ENCODE measurements around the gene ATP2B2.
"Not testable (repeated sequence)": the region's sequence is repeated elsewhere in the genome, so short reads cannot be mapped to it uniquely, and the experiment has no call there.

Gene ATP2B2

DNA sequence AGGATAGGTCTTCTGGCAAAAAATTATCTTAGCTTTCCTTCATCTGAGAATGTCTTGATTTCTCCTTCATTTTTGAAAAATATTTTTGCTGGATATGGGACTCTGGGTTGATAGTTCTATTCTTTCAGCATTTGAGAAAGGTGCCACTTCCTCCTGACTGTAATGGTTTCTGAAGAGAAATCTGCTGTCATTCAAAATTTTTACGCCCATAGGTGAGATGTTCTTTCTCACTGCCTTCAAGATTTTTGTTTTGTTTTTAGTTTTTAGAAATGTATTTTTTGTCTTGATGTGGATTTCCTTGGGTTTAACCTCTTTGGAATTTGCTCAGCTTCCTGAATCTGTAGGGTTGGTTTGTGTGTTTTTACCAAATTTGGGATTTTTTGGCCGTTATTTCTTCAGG lies 37.1 kb upstream of the ATP2B2 start:
- TF ChIP-seq, protein P1, sequence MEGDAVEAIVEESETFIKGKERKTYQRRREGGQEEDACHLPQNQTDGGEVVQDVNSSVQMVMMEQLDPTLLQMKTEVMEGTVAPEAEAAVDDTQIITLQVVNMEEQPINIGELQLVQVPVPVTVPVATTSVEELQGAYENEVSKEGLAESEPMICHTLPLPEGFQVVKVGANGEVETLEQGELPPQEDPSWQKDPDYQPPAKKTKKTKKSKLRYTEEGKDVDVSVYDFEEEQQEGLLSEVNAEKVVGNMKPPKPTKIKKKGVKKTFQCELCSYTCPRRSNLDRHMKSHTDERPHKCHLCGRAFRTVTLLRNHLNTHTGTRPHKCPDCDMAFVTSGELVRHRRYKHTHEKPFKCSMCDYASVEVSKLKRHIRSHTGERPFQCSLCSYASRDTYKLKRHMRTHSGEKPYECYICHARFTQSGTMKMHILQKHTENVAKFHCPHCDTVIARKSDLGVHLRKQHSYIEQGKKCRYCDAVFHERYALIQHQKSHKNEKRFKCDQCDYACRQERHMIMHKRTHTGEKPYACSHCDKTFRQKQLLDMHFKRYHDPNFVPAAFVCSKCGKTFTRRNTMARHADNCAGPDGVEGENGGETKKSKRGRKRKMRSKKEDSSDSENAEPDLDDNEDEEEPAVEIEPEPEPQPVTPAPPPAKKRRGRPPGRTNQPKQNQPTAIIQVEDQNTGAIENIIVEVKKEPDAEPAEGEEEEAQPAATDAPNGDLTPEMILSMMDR (IDR thresholded peaks at IDR 0.05; ENCODE audit: low read depth, low read length): no peak
- H3K4me3 ChIP-seq (ENCODE audit: low read depth, low read length): no peak overlapping the region

DNA sequence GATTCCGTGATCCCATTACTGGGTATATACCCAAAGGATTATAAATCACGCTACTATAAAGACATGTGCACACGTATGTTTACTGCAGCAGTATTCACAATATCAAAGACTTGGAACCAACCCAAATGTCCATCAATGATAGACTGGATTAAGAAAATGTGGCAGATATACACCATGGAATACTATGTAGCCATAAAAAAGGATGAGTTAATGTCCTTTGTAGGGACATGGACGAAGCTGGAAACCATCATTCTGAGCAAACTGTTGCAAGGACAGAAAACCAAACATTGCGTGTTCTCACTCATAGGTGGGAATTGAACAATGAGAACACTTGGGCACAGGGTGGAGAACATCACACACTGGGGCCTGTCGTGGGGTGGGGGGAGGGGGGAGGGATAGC lies 35.0 kb upstream of the ATP2B2 start:
- H3K4me3 ChIP-seq (ENCODE audit: low read depth, low read length): not testable (repeated sequence)

DNA sequence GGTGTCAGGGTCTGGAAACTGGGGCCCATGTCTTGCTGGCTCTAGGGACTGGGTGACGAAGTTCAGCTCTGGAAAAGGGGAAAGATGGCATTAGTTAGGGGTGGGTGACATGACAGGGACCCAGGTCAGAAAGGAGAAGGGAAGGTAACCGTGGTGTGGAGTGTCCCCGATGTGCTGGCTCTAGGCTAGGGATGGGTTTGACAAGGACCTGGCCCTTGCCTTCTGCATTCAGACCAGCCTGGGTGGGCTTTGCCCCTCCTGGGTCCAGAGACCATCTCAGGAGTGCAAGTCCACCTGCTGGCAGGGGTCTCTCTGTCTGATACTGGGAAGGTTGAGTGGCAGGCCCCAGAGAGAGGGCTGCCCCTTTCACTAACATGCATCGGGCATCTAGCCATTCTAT lies 28.7 kb upstream of the ATP2B2 start:
- H3K4me3 ChIP-seq (ENCODE audit: low read depth, low read length): no peak overlapping the region
- TF ChIP-seq, protein P1 (IDR thresholded peaks at IDR 0.05; ENCODE audit: low read depth, low read length): no peak

DNA sequence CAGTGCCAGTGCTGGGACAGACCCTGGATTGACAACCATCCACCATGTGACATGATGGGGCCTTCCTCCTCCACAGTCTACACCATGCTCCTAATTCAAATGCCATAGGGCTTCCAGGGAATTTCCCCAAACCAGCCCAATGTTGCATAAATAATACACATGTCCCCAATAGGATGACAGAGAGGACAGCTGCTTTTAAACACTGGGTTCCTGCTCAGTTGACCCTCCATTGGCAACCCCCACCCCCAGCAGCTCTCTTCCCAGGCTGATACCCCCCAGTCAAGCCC lies 28.3 kb upstream of the ATP2B2 start:
- TF ChIP-seq, protein P1 (IDR thresholded peaks at IDR 0.05; ENCODE audit: low read depth, low read length): no peak
- H3K4me3 ChIP-seq (ENCODE audit: low read depth, low read length): no peak overlapping the region

DNA sequence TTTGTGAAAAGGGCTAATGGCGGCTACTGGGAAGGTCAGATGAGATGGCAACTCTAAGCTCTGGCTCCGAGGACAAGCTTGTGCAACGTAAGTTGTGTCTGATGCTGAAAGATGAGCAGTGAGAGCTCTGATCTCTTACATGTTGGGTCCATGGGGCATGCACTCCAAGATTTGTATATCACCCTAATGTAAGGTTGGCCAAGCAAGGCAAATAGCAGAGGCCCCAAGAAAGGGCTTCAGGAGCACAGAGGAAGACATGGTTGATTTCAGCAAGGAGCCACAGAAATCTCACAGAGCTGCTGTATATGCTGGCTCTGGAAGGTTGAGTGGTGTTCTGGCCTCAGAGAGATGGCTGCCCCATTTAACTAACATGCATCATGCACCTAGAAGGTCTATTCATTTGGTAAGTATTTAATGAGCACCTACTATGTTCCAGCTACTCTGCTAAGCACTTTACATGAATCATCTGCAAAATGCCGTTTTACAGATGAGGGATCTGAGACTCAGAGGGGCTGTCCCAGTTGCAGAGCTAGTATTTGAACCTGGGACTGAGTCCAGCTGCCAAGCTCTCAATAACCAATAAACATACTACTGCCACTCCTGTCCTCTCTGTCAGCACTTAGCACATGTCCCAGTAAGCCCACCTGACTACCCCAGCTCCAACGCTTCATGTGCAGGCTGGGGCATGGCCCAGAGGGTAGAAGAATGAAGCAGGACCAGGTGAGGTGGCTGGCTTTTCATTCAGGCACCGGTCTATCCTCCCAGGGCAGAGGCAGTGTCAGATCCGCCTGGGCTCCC lies 27.8 kb upstream of the ATP2B2 start:
- TF ChIP-seq, protein P1 (IDR thresholded peaks at IDR 0.05; ENCODE audit: low read depth, low read length): no peak
- H3K4me3 ChIP-seq (ENCODE audit: low read depth, low read length): no peak overlapping the region

DNA sequence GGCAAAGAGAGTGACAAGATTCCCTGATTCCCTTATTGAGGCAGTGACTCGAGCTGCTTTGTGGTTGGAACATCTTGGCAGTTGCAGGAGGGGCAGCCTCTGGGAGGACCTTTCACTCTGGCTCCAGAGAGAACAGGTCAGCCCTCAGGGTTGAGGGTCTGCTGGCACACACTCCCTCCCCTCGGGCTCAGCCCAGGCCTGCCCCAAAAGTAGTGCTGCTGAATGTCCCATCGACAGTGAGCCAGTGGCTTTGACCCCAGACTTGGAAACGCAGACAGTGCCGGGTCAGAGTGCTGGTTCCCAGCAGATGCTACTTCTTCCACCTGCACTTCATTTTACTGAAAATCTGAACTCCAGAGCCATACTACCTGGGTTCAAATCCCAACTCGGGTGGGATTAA lies 25.6 kb upstream of the ATP2B2 start:
- H3K4me3 ChIP-seq (ENCODE audit: low read depth, low read length): no peak overlapping the region

DNA sequence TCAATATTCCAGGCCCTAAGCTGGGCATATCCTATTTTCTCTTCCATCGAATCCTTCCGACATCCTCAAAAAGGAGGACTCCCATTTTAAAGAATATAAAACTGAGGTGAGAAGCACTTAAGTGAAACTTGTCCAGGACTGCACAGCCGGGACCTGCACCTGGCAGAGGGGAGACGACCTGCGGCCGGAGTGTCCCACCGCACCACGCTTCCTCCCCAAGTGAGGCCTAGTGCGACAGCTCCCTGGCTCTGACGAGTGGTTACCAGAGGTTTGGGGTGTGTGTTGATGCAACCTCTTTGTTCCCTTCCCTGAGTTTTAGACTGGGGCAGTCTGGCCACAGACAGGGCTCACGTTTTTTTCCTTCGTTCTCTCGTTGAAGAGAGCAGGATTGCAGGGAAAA lies 24.9 kb upstream of the ATP2B2 start:
- TF ChIP-seq, protein P1 (IDR thresholded peaks at IDR 0.05; ENCODE audit: low read depth, low read length): no peak
- no peak overlapping the region for H3K4me3 ChIP-seq (ENCODE audit: low read depth, low read length)

More for the DNA sequence above, 25.6 kb upstream of the ATP2B2 start:
- TF ChIP-seq, protein P1 (IDR thresholded peaks at IDR 0.05; ENCODE audit: low read depth, low read length): no peak

DNA sequence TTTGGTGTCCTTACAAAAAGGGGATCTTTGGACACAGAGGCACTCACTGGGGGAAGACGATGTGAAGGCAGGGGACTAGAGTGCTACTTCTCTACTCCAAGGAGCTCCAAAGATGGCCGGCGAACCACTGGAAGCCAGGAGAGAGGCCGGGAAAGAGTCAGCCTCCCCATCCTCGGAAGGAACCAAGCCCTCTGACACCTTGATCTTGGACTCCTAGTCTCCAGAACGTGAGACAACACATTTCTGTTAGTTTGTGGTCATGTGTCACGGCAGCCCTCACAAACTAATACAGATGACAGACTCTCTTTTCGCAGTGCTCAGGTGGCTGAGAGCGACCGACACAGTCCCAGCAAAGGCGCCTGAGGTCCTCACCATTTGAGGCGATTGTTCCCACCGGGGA lies 24.4 kb upstream of the ATP2B2 start:
- TF ChIP-seq, protein P1 (IDR thresholded peaks at IDR 0.05; ENCODE audit: low read depth, low read length): no peak
- no peak overlapping the region for H3K4me3 ChIP-seq (ENCODE audit: low read depth, low read length)
